ENCODE measurements around the gene NXPH1. TPM values are rescaled to one million over a fixed set of nuclear protein-coding genes. Genes with fewer than 3 reads are reported as not detected.

NXPH1 gene
- total RNA-seq, 2 donors from 2014 or later, result 0.24 TPM; not detected in 1

DNA sequence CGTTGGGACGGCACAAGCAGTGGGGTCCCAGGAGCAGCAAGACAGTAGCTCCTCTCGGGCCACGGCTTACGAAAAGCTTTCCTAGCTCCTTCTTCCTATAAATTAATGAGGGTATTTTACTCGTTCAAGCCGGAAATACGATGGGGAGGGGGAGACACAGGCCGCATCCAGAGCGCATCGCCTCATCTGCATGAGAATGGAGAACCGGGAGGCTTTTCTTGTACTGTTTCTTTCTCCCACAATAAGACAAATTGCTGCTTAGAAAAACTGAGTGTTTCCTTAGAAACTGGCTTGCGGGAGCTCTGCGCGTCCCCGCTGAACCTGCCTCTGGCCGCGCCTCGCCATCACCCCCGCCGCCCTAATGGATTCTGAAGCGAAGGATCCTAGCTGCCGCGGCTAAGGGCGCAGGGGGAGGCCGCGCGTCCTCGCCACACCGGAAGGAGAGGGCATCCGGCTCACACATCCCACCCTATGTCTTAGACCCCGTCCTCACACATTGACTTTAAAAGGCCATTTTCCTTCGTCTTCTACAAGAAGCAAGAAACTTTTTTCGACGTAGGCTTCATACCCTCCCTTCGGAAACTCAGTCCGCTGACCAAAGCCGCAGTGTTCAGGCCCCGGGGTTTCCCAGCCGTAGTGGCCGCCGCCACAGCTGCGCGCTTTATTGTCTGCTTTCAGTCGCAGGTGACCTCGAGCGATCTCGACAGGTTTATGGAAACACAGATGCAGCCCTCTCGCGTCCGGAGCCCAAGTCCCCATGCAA lies 8.8 kb downstream of the NXPH1 start:
- Mint-ChIP-seq H3K36me3 (ENCODE audit: low read depth) (no peaks in the 10 kb centered on the region), H3K4me3 (peak overlapping the region; percentile 46), H3K27me3 (ENCODE audit: insufficient read depth) (peaks cover 89% of the 10 kb centered on the region), H3K9me3 (no peaks in the 10 kb centered on the region), H3K4me1 (peaks cover 27% of the 10 kb centered on the region), H3K27ac (no peak overlapping the region)
- Histone ChIP-seq H3K27ac (ENCODE audit: low read depth, low read length) (no peak overlapping the region), H3K4me3 (ENCODE audit: low read length) (peak overlapping the region; percentile 79), H3K4me1 (ENCODE audit: control insufficient read depth, insufficient read depth, low read length) (peaks cover 7% of the 10 kb centered on the region), H3K9ac (ENCODE audit: extremely low read depth, low read length, poor library complexity, severe bottlenecking) (no peak overlapping the region), H3K9me3 (ENCODE audit: control insufficient read depth, low read length) (no peaks in the 10 kb centered on the region), H3K27me3 (ENCODE audit: control insufficient read depth, insufficient read depth, low read length, poor library complexity, severe bottlenecking) (peaks cover 100% of the 10 kb centered on the region), H3K36me3 (ENCODE audit: control insufficient read depth, insufficient read depth, low read length) (no peaks in the 10 kb centered on the region)
- peak; percentile 62 for DNase-seq
- 1% methylated on average over 37 to 51 of the region's 51 CpGs for WGBS, 2 experiments (ENCODE audit: insufficient coverage in 1 of 2, insufficient read length in 1 of 2)
- TF ChIP-seq, protein P1, sequence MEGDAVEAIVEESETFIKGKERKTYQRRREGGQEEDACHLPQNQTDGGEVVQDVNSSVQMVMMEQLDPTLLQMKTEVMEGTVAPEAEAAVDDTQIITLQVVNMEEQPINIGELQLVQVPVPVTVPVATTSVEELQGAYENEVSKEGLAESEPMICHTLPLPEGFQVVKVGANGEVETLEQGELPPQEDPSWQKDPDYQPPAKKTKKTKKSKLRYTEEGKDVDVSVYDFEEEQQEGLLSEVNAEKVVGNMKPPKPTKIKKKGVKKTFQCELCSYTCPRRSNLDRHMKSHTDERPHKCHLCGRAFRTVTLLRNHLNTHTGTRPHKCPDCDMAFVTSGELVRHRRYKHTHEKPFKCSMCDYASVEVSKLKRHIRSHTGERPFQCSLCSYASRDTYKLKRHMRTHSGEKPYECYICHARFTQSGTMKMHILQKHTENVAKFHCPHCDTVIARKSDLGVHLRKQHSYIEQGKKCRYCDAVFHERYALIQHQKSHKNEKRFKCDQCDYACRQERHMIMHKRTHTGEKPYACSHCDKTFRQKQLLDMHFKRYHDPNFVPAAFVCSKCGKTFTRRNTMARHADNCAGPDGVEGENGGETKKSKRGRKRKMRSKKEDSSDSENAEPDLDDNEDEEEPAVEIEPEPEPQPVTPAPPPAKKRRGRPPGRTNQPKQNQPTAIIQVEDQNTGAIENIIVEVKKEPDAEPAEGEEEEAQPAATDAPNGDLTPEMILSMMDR (conservative IDR thresholded peaks at IDR 0.05), result no peak

DNA sequence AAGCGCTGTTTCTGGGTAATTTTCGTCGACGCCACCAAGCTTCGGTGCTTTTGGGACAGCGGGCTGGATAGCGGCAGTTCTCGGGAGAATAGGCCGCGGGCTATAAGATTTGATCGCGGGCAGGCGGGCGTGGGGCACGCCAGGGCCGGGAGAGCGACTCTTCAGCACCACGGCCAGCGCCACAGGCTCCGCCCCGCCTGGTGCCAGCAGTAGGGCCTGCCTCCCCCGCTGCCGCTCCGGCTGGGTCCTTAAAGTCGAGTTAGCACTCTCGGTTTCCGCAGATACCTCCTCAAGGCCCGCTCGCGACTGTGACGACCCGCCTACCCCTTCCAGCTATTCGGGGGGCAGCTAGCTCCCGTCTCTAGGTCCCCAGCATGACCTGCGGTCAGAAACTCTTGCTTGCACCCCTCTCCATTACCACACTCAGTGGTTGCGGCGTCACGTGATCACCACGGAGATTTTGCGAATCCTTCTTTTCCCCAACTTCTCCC lies 9.4 kb downstream of the NXPH1 start:
- peak; percentile 96 for DNase-seq
- Histone ChIP-seq H3K4me1 (ENCODE audit: control insufficient read depth, insufficient read depth, low read length) (peaks cover 7% of the 10 kb centered on the region), H3K36me3 (ENCODE audit: control insufficient read depth, insufficient read depth, low read length) (no peaks in the 10 kb centered on the region), H3K27ac (ENCODE audit: low read depth, low read length) (no peak overlapping the region), H3K9ac (ENCODE audit: extremely low read depth, low read length, poor library complexity, severe bottlenecking) (no peak overlapping the region), H3K4me3 (ENCODE audit: low read length) (peak overlapping the region; percentile 79), H3K27me3 (ENCODE audit: control insufficient read depth, insufficient read depth, low read length, poor library complexity, severe bottlenecking) (peaks cover 98% of the 10 kb centered on the region), H3K9me3 (ENCODE audit: control insufficient read depth, low read length) (no peaks in the 10 kb centered on the region)
- no peak overlapping the region for H3K27ac Mint-ChIP-seq
- H3K27me3 Mint-ChIP-seq (ENCODE audit: insufficient read depth), result peaks cover 86% of the 10 kb centered on the region
- no peaks in the 10 kb centered on the region for H3K36me3 Mint-ChIP-seq (ENCODE audit: low read depth)
- H3K4me3 Mint-ChIP-seq, result peak overlapping the region; percentile 46
- H3K9me3 Mint-ChIP-seq, result no peaks in the 10 kb centered on the region
- peaks cover 27% of the 10 kb centered on the region for H3K4me1 Mint-ChIP-seq
- WGBS, 2 experiments (ENCODE audit: insufficient coverage in 1 of 2, insufficient read length in 1 of 2), result 0 to 1% methylated on average over 6 to 40 of the region's 40 CpGs
- TF ChIP-seq, protein P1 (conservative IDR thresholded peaks at IDR 0.05), result no peak

GRCh38 chr7:8443576-8444467 lies 10.4 kb downstream of the NXPH1 start:
- Mint-ChIP-seq H3K4me1 (peaks cover 27% of the 10 kb centered on the region), H3K27ac (no peak overlapping the region), H3K36me3 (ENCODE audit: low read depth) (no peaks in the 10 kb centered on the region), H3K9me3 (no peaks in the 10 kb centered on the region), H3K4me3 (peak overlapping the region; percentile 46), H3K27me3 (ENCODE audit: insufficient read depth) (peaks cover 77% of the 10 kb centered on the region)
- H3K9ac ChIP-seq (ENCODE audit: extremely low read depth, low read length, poor library complexity, severe bottlenecking), result no peak overlapping the region
- TF ChIP-seq, protein P1 (conservative IDR thresholded peaks at IDR 0.05), result peak; percentile 66
- H3K4me1 ChIP-seq (ENCODE audit: control insufficient read depth, insufficient read depth, low read length), result peaks cover 7% of the 10 kb centered on the region
- WGBS, 2 experiments (ENCODE audit: insufficient coverage in 1 of 2, insufficient read length in 1 of 2), result 5 to 11% methylated on average over 27 to 49 of the region's 49 CpGs
- H3K27ac ChIP-seq (ENCODE audit: low read depth, low read length), result no peak overlapping the region
- DNase-seq, result peak; percentile 89
- H3K27me3 ChIP-seq (ENCODE audit: control insufficient read depth, insufficient read depth, low read length, poor library complexity, severe bottlenecking), result peaks cover 92% of the 10 kb centered on the region
- no peaks in the 10 kb centered on the region for H3K9me3 ChIP-seq (ENCODE audit: control insufficient read depth, low read length)
- no peaks in the 10 kb centered on the region for H3K36me3 ChIP-seq (ENCODE audit: control insufficient read depth, insufficient read depth, low read length)
- peak overlapping the region; percentile 79 for H3K4me3 ChIP-seq (ENCODE audit: low read length)
